ENCODE results near the gene MARCO. TPM values are rescaled to one million over a fixed set of nuclear protein-coding genes. Genes with fewer than 3 reads are reported as not detected.

The MARCO gene
- total and polyA plus RNA-seq, 10 of the 15 experiments (the other 5 are each of a cell fraction or from before 2014, with no cell fraction given) = 0.13 to 0.67 (median 0.32) TPM; not detected in 5

DNA sequence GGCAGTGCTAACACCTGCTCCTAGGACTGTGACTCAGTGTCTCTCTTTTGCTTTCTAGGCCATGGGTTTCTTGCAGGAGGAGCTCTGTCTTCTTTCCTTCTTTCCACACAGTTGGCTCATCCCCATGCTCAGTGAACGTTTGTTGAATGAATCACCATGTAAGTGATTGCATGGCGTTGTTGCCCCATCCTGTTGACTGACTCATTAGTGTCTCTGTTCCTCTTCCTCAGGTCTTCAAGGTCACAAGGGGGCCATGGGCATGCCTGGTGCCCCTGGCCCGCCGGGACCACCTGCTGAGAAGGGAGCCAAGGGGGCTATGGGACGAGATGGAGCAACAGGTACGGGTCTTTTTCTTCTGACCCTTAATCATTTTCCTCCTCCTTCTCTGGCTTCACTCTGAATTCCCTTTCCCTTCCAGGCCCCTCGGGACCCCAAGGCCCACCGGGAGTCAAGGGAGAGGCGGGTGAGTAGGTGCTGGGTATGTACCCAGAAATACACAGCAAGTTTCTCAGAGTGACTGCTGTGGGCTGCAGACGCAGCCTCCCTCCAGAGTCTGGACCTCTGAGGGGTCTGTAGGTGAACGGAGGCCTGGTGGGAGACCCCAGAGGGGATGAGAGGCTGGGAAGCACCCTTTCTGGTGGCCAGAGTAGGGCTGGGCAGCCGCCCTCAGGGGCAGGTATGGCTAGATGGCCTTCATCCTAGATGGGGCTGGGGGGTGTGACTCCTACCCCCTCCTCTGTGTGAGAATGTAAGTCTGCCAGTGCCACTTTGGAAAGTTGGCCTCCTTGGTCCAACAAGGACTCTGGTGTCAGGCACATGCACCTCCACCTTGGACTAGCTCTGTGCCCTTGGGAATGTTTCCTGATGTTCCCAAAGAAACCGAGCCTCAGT is 32.4 kb downstream of the MARCO start:
- H2AFZ ChIP-seq (ENCODE audit: control insufficient read depth, low read depth, low read length) = no peak overlapping the region
- CTCF ChIA-PET = no interaction called here
- ATAC-seq = no peak
- FAIRE-seq = no peak
- in situ Hi-C loops (cut with MboI) = no loop called here
- TF ChIP-seq, protein P1, sequence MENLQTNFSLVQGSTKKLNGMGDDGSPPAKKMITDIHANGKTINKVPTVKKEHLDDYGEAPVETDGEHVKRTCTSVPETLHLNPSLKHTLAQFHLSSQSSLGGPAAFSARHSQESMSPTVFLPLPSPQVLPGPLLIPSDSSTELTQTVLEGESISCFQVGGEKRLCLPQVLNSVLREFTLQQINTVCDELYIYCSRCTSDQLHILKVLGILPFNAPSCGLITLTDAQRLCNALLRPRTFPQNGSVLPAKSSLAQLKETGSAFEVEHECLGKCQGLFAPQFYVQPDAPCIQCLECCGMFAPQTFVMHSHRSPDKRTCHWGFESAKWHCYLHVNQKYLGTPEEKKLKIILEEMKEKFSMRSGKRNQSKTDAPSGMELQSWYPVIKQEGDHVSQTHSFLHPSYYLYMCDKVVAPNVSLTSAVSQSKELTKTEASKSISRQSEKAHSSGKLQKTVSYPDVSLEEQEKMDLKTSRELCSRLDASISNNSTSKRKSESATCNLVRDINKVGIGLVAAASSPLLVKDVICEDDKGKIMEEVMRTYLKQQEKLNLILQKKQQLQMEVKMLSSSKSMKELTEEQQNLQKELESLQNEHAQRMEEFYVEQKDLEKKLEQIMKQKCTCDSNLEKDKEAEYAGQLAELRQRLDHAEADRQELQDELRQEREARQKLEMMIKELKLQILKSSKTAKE (IDR thresholded peaks at IDR 0.05; ENCODE audit: low read depth, poor library complexity, severe bottlenecking) = no peak
- TF ChIP-seq POLR2AphosphoS5 (IDR thresholded peaks at IDR 0.05; ENCODE audit: low read length) (no peak), RB1 (IDR thresholded peaks at IDR 0.05; ENCODE audit: borderline replicate concordance) (no peak), JUNB (IDR thresholded peaks at IDR 0.05) (no peak), WRNIP1 (IDR thresholded peaks at IDR 0.05; ENCODE audit: borderline replicate concordance, low read depth, low read length) (no peak), STAT1 (conservative IDR thresholded peaks at IDR 0.05) (no peak), ATF7 (IDR thresholded peaks at IDR 0.05; ENCODE audit: low read depth) (no peak), CREB1 (IDR thresholded peaks at IDR 0.05; ENCODE audit: low read depth) (no peak)
- TF ChIP-seq, protein P2, sequence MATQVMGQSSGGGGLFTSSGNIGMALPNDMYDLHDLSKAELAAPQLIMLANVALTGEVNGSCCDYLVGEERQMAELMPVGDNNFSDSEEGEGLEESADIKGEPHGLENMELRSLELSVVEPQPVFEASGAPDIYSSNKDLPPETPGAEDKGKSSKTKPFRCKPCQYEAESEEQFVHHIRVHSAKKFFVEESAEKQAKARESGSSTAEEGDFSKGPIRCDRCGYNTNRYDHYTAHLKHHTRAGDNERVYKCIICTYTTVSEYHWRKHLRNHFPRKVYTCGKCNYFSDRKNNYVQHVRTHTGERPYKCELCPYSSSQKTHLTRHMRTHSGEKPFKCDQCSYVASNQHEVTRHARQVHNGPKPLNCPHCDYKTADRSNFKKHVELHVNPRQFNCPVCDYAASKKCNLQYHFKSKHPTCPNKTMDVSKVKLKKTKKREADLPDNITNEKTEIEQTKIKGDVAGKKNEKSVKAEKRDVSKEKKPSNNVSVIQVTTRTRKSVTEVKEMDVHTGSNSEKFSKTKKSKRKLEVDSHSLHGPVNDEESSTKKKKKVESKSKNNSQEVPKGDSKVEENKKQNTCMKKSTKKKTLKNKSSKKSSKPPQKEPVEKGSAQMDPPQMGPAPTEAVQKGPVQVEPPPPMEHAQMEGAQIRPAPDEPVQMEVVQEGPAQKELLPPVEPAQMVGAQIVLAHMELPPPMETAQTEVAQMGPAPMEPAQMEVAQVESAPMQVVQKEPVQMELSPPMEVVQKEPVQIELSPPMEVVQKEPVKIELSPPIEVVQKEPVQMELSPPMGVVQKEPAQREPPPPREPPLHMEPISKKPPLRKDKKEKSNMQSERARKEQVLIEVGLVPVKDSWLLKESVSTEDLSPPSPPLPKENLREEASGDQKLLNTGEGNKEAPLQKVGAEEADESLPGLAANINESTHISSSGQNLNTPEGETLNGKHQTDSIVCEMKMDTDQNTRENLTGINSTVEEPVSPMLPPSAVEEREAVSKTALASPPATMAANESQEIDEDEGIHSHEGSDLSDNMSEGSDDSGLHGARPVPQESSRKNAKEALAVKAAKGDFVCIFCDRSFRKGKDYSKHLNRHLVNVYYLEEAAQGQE (IDR thresholded peaks at IDR 0.05; ENCODE audit: low read depth, low read length) = no peak
- TF ChIP-seq, protein P3, sequence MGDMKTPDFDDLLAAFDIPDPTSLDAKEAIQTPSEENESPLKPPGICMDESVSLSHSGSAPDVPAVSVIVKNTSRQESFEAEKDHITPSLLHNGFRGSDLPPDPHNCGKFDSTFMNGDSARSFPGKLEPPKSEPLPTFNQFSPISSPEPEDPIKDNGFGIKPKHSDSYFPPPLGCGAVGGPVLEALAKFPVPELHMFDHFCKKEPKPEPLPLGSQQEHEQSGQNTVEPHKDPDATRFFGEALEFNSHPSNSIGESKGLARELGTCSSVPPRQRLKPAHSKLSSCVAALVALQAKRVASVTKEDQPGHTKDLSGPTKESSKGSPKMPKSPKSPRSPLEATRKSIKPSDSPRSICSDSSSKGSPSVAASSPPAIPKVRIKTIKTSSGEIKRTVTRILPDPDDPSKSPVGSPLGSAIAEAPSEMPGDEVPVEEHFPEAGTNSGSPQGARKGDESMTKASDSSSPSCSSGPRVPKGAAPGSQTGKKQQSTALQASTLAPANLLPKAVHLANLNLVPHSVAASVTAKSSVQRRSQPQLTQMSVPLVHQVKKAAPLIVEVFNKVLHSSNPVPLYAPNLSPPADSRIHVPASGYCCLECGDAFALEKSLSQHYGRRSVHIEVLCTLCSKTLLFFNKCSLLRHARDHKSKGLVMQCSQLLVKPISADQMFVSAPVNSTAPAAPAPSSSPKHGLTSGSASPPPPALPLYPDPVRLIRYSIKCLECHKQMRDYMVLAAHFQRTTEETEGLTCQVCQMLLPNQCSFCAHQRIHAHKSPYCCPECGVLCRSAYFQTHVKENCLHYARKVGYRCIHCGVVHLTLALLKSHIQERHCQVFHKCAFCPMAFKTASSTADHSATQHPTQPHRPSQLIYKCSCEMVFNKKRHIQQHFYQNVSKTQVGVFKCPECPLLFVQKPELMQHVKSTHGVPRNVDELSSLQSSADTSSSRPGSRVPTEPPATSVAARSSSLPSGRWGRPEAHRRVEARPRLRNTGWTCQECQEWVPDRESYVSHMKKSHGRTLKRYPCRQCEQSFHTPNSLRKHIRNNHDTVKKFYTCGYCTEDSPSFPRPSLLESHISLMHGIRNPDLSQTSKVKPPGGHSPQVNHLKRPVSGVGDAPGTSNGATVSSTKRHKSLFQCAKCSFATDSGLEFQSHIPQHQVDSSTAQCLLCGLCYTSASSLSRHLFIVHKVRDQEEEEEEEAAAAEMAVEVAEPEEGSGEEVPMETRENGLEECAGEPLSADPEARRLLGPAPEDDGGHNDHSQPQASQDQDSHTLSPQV (IDR thresholded peaks at IDR 0.05) = no peak
- H3K36me3 ChIP-seq (ENCODE audit: control insufficient read depth in 2 of 2, insufficient read depth in 2 of 2, low read length in 1 of 2) = no peaks in the 10 kb centered on the region
- 4% methylated on average over 12 of the region's 13 CpGs for WGBS (ENCODE audit: insufficient coverage, insufficient replicate concordance, low lambda C conversion rate, missing lambda C conversion rate)
- H3K79me2 ChIP-seq (ENCODE audit: control insufficient read depth, insufficient read depth, low read length) = no peaks in the 10 kb centered on the region
- H3K4me3 ChIP-seq = no peak overlapping the region
- H3K4me1 ChIP-seq (ENCODE audit: control insufficient read depth, insufficient read depth, low read length) = no peaks in the 10 kb centered on the region
- intact Hi-C loops (cut with micrococcal nuclease; ENCODE audit: unreplicated experiment) = no loop called here
- no peak overlapping the region for H3K27ac ChIP-seq (ENCODE audit: control insufficient read depth, insufficient read depth)
- no peaks in the 10 kb centered on the region for H3K9me3 ChIP-seq (replicated peaks; ENCODE audit: control insufficient read depth, insufficient read depth, low read length)
- no peak overlapping the region for H3K9ac ChIP-seq (ENCODE audit: control insufficient read depth, insufficient read depth, low read length)
- SMC1A ChIA-PET (ENCODE audit: uncharacterized antibody, unreplicated experiment) = interaction anchor here (1.4 kb wide), 1 partner anchor 32 kb away, joined by 3 read pairs; no protein-coding TSS in a partner anchor
- POLR2A ChIA-PET = no interaction called here
- BruUV-seq (replicated peaks) = no TSS peak
- no peaks in the 10 kb centered on the region; the same call in 1 of the 2 replicates for H4K20me1 ChIP-seq (ENCODE audit: control insufficient read depth, insufficient read depth)
- no peak for DNase-seq (ENCODE audit: low read depth, low spot score)
- RAD21 ChIA-PET (ENCODE audit: unreplicated experiment) = no interaction called here
- no peak overlapping the region for H3K4me2 ChIP-seq (ENCODE audit: control insufficient read depth, insufficient read depth)
- peaks cover 3% of the 10 kb centered on the region in 2 experiments; a peak in 3 of 4 replicates for H3K27me3 ChIP-seq (replicated peaks in 1 of 2; ENCODE audit: control insufficient read depth in 2 of 2, insufficient read depth in 2 of 2, low read length in 1 of 2)
